NCI-H2081 treated with DMSO at 0.1 percent for 48 hours (cell line): ENCODE results near the gene ADGRL3.
"Not testable (repeated sequence)": the region's sequence is repeated elsewhere in the genome, so short reads cannot be mapped to it uniquely, and the experiment has no call there.

Experiments
- DNase-seq: peaks from one replicate; lab custom pipeline; 2025; lab: John Stamatoyannopoulos, UW

Gene ADGRL3

DNA sequence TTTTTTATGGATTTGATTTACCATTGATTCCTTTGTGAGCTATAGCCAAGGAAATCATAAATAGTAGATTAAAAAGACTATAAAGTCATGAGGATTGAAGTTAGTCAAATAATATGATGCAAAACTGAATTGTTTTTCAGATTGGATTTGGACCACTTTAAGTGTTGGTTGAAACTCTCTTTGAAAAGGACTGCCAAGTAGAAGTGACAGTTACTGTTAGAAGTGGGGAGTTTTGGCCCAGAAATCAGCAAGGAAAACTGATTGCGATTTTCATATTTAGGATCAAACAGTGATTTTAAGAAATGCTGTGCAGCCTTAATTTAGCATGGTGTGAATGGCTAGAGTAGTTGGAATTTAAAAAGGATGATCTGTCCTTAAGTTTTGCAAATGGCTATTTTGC lies 4.9 kb downstream of the ADGRL3 start:
- DNase-seq: no peak

DNA sequence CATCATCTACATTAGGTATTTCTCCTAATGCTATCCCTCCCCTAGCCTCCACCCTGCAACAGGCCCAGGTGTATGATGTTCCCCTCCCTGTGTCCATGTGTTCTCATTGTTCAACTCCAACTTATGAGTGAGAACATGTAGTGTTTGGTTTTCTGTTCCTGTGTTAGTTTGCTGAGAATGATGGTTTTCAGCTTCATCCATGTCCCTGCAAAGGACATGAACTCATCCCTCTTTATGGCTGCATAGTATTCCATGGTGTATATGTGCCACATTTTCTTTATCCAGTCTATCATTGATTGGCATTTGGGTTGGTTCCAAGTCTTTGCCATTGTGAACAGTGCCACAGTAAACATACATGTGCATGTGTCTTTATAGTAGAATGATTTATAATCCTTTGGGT lies 7.0 kb downstream of the ADGRL3 start:
- not testable (repeated sequence) for DNase-seq

DNA sequence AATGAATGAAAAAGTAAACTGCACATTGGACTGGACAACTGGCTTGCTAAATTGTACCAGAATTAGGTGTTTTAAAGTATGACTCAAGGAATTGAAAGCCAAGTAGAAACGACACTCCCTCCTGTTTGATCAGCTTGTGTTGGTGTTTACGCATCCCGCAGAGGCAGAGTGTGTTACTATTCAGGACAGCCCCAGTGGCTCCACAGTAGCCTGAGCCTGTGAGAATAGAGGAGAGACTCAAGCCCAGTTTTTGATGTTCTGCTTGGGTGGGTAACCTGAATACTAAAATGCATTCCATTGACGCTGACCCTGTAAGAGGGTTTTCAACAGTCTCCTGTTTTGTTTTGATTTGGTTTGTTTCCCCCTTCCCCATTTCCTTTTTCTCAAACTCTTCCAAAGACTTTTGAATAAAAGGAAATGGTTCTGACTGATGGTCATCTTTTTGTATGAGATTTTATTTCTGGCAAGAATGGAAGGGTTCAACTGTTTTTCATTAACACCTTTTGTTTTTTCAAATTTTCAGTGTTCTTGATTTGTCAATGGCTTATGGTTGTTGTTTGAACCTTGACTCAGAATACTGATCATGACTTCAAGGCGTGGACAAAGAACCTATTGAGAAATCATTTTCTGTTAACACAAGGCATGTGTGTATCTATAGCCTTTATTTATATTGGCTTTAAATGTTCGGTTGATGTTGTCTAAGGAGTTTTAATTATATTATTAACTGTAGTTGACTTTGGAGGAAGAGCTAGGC lies 10.2 kb downstream of the ADGRL3 start:
- peak; percentile 73 for DNase-seq

DNA sequence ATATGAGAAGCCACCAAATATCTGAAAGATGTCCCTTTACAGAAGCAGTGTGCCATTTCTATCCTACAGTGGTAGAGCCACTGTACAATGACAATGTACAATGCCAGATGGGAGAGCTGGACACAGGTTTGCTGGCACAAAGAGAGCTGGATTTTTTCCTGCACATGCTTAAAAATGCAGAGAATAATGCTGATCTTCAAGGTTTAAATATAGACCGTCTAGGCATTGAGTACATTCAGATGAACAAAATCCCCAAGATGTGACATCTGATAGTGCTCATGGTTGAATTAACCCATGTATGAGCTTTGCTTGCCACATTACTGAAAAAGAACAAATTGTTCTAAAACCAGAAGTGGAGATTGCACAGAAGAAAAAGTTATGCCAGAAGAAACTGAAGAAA lies 11.7 kb downstream of the ADGRL3 start:
- no peak for DNase-seq

DNA sequence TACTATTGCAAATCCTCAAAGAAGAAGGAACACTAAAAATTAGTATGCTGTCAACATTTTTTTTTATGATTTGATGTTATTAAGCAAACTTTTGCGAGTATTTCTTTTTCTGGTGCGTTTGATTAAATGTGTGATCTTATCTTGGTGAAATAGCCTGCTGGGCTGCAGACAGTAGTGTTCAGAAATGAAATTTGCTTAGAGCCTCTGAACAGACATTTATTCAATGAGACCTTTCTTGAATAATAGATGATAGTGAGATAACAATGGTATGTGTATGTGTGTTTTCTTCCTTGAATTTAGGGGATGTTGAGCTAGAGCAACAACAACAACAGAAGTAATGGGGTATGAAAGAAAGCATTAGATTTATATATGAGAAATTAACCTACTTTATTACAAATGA lies 12.7 kb downstream of the ADGRL3 start:
- DNase-seq: no peak

DNA sequence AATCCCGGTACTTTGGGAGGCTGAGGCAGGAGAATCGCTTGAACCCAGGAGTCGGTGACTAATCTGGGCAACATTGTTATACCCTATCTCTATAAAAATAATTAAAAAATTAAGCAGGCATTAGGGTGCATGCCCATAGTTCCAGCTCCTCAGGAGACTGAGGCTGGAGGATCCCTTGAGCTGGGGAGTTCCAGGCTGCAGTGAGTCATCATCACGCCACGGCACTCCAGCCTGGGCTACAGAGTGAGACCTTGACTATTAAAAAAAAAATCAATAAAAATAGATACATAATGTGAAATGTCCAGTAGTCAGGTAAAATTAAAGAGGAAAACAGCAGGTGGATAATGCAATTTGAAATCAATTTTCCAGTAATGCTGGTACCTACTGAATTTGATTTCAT lies 14.6 kb downstream of the ADGRL3 start:
- DNase-seq: no peak

DNA sequence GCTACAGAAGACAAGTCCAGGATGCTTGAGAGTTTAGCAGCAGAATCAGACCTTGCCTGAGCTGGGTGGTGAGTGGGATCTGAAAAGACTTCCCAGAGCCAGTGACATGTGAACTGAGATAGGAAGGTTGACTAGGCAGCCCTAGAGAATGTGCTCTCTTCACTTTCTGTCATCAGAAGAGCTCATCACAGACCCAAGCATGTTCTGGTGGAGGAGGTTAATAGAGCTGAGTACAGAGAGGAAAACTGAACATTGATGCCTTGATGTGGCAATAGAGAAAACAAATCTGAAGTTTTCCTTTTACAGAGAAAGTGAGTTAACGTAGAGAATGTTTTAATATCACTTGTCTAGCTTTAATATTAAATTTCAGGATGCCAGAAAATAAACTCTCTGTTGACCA lies 17.1 kb downstream of the ADGRL3 start:
- DNase-seq: no peak

DNA sequence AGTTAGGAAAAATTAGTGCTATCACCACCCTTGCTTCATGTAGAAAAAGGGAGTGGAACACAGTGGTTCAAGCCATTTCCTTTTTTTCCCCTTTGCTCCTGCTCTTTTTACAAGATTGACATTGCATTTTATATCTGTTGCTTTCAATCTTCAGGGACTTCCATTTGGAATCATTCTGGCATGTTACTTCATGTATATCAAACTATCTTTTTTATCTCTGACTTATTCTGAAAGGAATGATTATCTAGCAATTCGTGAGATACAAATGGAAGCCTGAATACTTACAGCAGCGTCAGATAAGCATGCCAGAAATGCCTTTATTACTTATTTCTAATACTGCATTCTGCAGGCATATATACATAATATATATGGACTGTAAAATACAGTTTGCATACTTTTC lies 20.4 kb downstream of the ADGRL3 start:
- DNase-seq: no peak

DNA sequence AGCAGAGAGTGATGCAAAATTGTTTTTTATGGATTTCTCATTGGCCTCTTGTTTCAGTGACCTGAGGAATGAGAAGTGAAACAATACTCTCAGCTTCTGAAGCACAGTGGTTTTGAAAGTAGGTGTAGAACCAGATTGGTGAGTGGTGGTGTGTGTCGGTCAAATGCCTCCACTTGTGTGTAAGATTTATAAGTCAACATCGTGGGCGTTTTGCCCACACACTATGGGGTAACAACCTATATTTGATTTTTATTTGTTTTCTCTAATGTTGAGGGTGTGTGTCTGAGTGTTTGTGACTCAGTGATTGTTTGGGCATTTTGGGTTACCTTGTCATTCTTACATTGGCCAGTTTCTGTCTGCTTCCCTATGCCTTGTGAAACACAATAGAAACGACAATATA lies 23.3 kb downstream of the ADGRL3 start:
- no peak for DNase-seq

DNA sequence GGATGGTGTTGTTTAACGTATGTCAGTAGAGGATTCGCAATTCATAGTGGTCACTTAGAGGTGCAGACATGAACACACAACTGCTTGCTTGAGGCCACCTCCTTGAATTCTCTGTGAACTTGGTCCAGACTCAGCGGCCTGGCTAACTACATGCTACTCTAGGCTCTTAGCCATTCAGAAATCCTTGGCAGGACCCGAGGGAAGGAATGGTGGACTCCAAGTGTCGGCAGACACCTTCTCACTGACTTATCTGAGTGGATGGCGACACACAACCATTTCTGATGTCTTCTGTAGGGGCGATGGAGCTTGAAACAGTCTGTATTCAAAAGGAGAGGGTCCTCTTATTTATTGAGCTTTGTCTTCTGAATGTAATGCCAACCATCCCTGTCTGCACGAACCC lies 24.4 kb downstream of the ADGRL3 start:
- no peak for DNase-seq

DNA sequence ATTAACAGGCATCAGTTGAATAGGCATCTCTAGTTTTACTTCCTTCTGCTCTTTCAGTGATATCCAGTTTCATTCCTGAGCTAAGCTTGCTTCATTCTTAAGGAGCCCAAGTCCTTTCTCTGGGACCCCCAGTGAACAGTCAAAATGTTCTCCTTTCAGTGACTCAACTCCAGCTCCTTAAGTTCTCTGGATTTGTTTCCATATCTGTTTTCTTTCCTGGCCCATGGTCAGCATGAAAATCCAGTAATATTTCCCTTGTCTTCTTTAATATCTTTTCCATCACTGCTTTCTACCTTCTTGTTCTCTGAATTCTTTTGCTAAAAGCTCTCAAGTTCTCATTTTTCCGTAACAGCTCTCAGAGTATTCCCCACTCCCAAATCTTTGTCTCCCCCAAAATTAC lies 25.5 kb downstream of the ADGRL3 start:
- DNase-seq: no peak

DNA sequence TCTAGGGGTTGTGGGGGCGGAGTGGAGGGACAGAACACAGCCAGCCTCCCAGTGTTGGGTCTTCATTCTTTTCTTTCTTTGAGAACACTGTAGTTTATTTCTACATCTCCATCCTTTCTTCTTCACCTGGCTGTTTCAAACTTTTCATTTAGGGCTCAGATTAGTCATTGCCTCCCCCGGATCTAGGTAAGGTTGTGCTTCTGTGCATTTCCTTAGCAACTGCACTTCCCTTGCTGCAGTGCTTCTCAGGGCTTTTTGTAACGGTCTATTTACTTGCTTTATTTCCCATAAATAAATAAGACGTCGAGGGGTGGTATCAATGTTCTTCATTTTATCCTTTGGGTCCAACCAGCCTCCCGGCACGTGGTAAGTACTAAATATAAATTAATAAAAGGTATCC lies 31.3 kb downstream of the ADGRL3 start:
- no peak for DNase-seq

DNA sequence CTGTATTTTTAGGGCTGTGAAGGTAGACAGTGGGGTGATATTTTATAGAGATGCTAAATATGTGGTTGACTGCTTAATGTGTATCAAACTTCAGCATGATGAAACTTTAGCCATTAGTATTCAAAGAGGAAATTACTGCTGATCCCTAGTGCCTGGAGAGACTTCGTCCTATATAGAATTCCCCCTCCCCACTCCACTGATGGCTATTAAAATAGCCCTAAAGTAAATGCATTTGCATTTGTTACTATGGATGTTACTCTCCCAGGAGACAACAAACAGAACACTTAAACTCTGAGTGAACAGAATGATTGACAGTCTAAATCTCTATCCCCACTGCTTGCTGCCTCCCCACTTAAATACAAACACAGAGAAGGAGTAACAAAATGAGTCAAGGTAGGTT lies 39.1 kb downstream of the ADGRL3 start:
- DNase-seq: no peak

DNA sequence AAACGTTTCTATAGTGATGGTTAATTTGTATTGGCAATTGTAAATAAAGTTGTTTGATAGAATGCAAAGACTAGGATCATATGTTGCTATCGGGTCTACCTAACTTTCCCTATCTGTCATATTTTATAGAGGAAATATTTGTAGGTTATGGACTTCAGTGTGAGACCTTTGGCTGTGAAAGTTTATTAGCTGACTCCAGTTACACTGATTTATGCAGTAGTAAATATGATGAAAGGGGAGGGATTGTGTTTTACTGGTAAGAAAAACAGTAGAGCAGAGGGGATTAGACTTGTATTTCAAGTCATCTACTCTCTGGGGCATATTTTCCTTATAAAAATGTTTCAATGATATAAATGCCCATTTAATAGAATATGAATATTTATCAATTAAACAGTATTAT lies 43.8 kb downstream of the ADGRL3 start:
- no peak for DNase-seq

DNA sequence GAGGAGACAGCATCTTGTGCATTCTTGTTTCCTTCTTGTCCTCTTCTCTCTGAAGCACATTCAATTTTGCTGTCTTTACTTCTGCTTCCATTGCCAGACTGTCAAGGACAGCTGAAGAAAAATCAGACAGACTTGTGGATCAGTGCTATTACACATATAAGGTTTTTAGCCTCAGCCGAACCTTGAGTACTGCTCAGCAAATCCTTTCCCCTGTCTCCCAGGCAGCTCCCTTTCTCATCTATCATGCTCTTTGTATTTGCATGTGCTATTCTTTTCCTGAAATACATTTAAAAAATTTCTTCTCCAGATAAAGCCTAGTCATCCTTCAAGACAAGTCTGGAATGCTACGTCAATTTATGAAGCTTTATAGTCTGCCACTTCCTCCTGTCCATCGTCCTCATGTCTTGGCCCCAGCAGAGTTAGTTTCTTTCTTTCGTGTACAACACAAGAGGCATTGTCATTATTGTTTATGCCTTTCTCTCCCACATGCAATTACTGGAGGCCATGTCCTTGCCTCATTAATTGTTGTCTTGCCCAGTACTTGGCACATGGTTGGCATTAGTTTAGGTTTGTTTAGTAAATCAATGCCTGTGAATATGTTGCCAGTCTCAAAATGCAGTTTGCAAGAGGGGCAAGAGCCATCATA lies 45.1 kb downstream of the ADGRL3 start:
- DNase-seq: no peak

DNA sequence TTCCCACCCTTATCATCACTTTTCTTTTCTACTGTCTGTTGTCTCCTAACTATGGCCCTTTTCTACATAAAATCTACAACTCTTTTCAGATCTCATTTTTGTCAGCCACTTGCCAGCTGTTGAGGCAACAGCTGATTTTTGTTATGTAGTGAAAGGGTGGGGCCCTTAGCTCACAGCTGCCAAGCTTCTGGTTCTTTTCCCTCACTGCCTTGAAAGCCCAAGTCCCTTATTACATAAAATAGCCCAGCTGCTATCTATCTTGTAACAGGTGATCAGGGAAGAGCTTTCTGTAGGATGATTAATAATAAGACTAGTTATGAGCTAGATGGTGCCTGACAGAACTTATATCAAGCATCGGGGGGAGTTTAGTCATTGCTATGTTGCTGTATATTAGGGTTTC lies 45.9 kb downstream of the ADGRL3 start:
- DNase-seq: no peak

DNA sequence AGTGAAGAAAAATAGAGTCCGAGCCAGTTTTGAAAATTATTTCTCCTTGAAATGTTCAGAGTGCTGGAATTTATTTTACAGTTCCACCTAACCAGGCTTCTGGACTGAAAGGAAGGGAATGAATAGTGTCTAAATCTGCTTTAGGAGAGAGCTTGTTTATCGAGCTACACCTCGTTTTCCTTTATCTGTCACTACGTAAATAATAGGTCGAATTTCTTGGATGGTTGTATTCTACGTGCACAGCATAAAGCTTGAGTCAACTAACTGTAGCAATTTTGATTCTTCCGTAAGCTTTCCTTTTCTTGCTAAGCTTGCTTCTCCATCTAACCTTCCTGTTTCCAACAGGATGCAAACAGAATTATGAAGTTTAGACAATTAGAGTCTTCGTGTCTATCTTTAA lies 48.6 kb downstream of the ADGRL3 start:
- DNase-seq: no peak

DNA sequence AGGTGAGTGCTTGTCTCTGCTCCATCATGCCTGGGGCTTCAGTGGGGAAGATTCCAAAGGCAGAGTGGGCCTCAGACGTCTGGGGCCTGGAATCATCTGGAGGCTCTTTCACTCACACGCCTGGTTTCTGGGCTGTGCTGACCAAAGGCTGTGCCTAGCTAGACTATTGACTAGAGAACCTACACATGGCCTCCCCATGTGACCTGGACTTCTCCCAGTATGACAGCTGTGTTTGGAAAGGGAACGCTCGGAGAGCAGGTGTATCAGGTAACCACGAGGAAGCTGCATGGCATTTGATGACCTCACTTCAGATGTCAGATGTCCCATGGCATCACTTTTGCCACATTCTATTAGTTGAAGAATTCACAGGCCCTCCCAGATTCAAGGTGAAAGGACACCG lies 51.0 kb downstream of the ADGRL3 start:
- peak; percentile 6 for DNase-seq

DNA sequence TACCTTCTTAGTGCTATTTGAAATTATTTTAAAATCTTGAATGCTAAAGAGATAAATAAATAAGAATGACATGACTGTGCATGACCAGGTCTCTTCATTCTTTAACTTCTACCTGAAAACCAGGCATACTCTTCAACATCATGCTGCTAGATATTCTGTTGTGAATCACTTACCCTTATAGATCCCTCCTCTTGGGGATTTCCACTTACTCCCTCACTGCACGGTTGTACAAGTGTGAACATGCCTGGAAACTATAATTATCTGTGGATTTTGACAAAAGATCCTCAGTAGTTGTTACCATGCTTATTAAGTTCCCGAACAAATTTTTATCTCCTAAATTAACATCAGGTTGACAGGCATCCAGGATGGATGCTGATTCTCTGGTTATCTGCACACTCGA lies 54.3 kb downstream of the ADGRL3 start:
- DNase-seq: no peak

DNA sequence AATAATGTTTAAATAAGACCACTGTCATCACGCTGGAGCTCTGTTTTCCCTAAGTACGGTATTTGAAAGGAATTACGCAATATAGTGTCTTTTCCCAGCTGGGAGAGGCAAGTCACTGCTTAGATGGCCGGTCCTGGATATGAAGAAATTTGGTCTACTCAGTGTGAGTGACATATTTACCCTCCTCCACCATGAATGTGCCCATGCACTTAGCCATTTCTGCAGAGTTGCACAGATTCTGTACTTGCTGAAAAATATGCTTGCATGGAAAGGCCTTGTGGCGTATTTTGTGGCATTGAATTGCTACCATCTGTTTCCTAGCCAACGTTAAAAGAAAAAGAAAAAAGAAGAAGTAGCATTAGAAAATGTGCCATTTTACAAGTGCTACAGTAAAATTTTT lies 73.1 kb downstream of the ADGRL3 start:
- DNase-seq: no peak

DNA sequence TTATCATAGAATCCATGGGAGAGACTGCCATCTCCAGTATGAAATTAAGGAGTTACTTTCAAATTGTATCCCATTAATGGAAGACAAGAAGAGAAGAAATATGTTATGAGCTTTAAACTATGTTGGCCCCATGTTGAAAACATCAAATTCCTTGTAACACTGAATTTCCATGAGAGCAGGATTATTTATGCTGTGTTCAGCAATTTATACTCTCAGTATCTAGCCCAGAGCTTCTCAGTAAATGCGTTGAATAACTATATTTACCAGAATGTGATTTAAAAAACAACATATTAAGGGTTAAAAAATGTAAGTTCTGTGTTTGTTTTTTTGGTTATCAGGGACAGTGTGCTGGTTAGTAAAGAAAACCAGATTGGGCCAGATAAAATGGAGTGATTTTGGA lies 74.2 kb downstream of the ADGRL3 start:
- DNase-seq: no peak

DNA sequence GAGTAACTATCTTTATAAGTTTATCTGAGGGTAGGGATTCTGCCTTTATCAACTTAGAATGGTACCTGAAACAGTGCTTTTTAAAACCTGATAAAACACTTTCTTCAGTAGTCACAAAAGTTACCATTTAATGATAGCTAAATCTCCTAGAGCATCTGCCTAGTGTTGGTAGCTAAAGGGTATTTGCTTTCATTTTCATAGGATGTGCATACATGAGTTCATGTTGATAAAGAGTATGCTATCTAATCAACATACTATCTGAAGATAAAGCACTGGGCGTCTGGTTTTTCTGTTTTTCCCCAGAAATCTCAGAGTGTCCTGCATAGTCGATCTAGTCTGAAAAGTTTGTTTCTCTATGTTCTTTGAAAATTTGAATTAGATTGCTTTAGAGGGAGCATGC lies 75.1 kb downstream of the ADGRL3 start:
- no peak for DNase-seq

DNA sequence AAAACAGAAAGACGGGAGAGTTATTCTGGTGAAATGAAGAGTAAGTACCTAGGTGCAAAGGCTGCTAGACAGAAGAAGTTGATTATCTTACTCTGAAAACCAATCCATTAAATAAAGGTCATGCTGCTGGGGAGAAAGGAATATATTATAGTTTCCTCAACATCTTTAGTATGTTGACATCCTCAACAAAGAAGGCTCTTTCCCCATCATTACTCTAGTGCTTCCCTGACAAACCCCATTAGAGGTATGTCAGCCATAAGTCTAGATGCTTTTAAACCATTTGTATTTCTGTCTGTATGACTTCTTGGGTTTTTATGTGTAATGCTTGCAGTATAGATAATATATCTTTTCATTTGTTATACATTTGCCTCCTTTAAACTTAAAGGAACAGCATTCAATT lies 75.9 kb downstream of the ADGRL3 start:
- DNase-seq: no peak
